HCT116 (cell line): ENCODE data around the gene GMPR2. TPM values are rescaled to one million over a fixed set of nuclear protein-coding genes. Genes with fewer than 3 reads are reported as not detected.

Source experiments
- ATAC-seq: fragments of 200-7000 bp; cut with Tn5 transposase; 2 replicates; pipeline ENCODE4 v1.9.1; 2020; ENCODE audit warnings: mild to moderate bottlenecking, moderate library complexity
- BruUV-seq: library from RNA; stranded (reverse); fragments of 400-500 nt; replicated peaks from 2 replicates; lab custom pipeline; 2021; lab: Mats Ljungman, UMichigan
- CTCF ChIA-PET: fragments of 300-600 bp; sonication (Branson Sonifier 250); formaldehyde crosslinking; loops from one replicate; lab custom pipeline; 2021; ENCODE audit warnings: antibody characterized with exemption; lab: Charles Lee
- POLR2A ChIA-PET: fragments of 300-600, 350-600 bp; sonication (Branson Sonifier 250); formaldehyde crosslinking; loops from one replicate; lab custom pipeline; 2021; ENCODE audit warnings: antibody characterized with exemption; lab: Charles Lee
- RAD21 ChIA-PET, 2 experiments: fragments of 300-600 bp; sonication (Branson Sonifier 250); formaldehyde crosslinking; loops; one replicate each; lab custom pipeline; 2023; ENCODE audit warnings: low total read pairs in 2 of 2; ENCODE audit not compliant: uncharacterized antibody in 2 of 2, unreplicated experiment in 2 of 2, low non-redundant PET in 1 of 2; lab: Charles Lee
- DNase-seq: peaks from one replicate; pipeline ENCODE4 v3.0.0-alpha.2; 2010; ENCODE audit warnings: low read depth, low spot score
- H2AFZ ChIP-seq: fragments of 200-600 bp; shearing (Covaris generic), sonication (generic); 2 replicates; pipeline ENCODE4 v1.6.1; 2017; ENCODE audit warnings: low read depth, mixed run types, mixed read lengths, antibody characterized with exemption, low read length; ENCODE audit not compliant: poor library complexity, severe bottlenecking
- H3K27ac ChIP-seq: 2 replicates; pipeline ENCODE4 v1.5.1; 2012; ENCODE audit warnings: low read depth, low read length
- H3K27me3 ChIP-seq: fragments of 200-600 bp; sonication (generic); 2 replicates; pipeline ENCODE4 v1.6.1; 2016; ENCODE audit warnings: mixed run types, low read length, mixed read lengths; ENCODE audit not compliant: insufficient read depth
- H3K36me3 ChIP-seq, 2 experiments: fragments of 200-500 bp in 1 of 2; fragments of 200-600 bp in 1 of 2; sonication (Bioruptor generic) in 1 of 2; sonication (generic) in 1 of 2; 2 replicates each; pipeline versions ENCODE4 v1.5.1 to v1.6.1; 2014 to 2016; ENCODE audit warnings: low read length in 2 of 2, inconsistent platforms in 1 of 2, mixed read lengths in 1 of 2, mixed run types in 1 of 2; ENCODE audit not compliant: insufficient read depth in 2 of 2, control insufficient read depth in 1 of 2
- H3K4me1 ChIP-seq, 2 experiments: fragments of 200-600 bp in 1 of 2; sonication (generic) in 1 of 2; 2 replicates each; pipeline versions ENCODE4 v1.5.1 to v1.6.1; 2012 to 2017; ENCODE audit warnings: low read length in 2 of 2, inconsistent platforms in 1 of 2, mild to moderate bottlenecking in 1 of 2, mixed read lengths in 1 of 2, mixed run types in 1 of 2, moderate library complexity in 1 of 2; ENCODE audit not compliant: insufficient read depth in 2 of 2, control insufficient read depth in 1 of 2
- H3K4me2 ChIP-seq: fragments of 200-600 bp; sonication (generic); 2 replicates; pipeline ENCODE4 v1.6.1; 2017; ENCODE audit warnings: mixed run types, low read length, mixed read lengths
- H3K4me3 ChIP-seq, 2 experiments: fragments of 200-600 bp in 1 of 2; sonication (generic) in 1 of 2; replicated peaks in 1 of 2; 2 replicates each; pipeline ENCODE4 v1.5.1; 2011 to 2016; ENCODE audit warnings: low read length in 2 of 2, control low read depth in 1 of 2, low read depth in 1 of 2, mild to moderate bottlenecking in 1 of 2, mixed read lengths in 1 of 2, mixed run types in 1 of 2
- H3K79me2 ChIP-seq: fragments of 200-600 bp; sonication (generic); 2 replicates; pipeline ENCODE4 v1.6.1; 2017; ENCODE audit warnings: mild to moderate bottlenecking, mixed run types, low read length, moderate library complexity, mixed read lengths; ENCODE audit not compliant: insufficient read depth
- H3K9ac ChIP-seq: fragments of 200-600 bp; sonication (generic); 2 replicates; pipeline ENCODE4 v1.6.1; 2016; ENCODE audit warnings: low read length, mixed read lengths
- H3K9me2 ChIP-seq: fragments of 200-600 bp; sonication (generic), shearing (Covaris generic); 2 replicates; pipeline ENCODE4 v1.6.1; 2017; ENCODE audit warnings: mixed run types, mild to moderate bottlenecking, moderate library complexity; ENCODE audit not compliant: insufficient read depth
- H3K9me3 ChIP-seq, 2 experiments: fragments of 200-500 bp in 1 of 2; fragments of 200-600 bp in 1 of 2; sonication (Bioruptor generic) in 1 of 2; sonication (generic) in 1 of 2; 2 replicates each; pipeline ENCODE4 v1.6.1; 2014 to 2017; ENCODE audit warnings: low read length in 2 of 2, mixed read lengths in 2 of 2, inconsistent platforms in 1 of 2, low read depth in 1 of 2, mild to moderate bottlenecking in 1 of 2, mixed run types in 1 of 2, moderate library complexity in 1 of 2; ENCODE audit not compliant: control insufficient read depth in 1 of 2, insufficient read depth in 1 of 2
- H4K20me1 ChIP-seq: fragments of 200-600 bp; sonication (generic), shearing (Covaris generic); 2 replicates; pipeline ENCODE4 v1.6.1; 2017; ENCODE audit warnings: mixed run types, mild to moderate bottlenecking, moderate library complexity; ENCODE audit not compliant: insufficient read depth
- EGR1 ChIP-seq: IDR thresholded peaks from 2 replicates; pipeline ENCODE4 v1.6.1; 2012; ENCODE audit warnings: low read depth
- ELF1 ChIP-seq: IDR thresholded peaks from 2 replicates; pipeline ENCODE4 v1.6.1; 2012; ENCODE audit warnings: low read depth, borderline replicate concordance
- POLR2A ChIP-seq: IDR thresholded peaks from 2 replicates; pipeline ENCODE4 v1.7.0; 2011; ENCODE audit warnings: borderline replicate concordance; ENCODE audit not compliant: insufficient read depth, insufficient read length; ENCODE audit errors: extremely low read depth
- POLR2AphosphoS5 ChIP-seq: IDR thresholded peaks from 2 replicates; pipeline ENCODE4 v1.6.1; 2011; ENCODE audit warnings: mild to moderate bottlenecking, low read depth, low read length, moderate library complexity
- RAD21 ChIP-seq: IDR thresholded peaks from 2 replicates; pipeline ENCODE4 v1.6.1; 2012; ENCODE audit warnings: low read depth, mild to moderate bottlenecking
- SIN3A ChIP-seq: IDR thresholded peaks from 2 replicates; pipeline ENCODE4 v1.6.1; 2012; ENCODE audit warnings: low read depth
- TCF7L2 ChIP-seq: IDR thresholded peaks from 2 replicates; pipeline ENCODE4 v1.7.0; 2011; ENCODE audit warnings: borderline replicate concordance, inconsistent platforms; ENCODE audit not compliant: insufficient read depth, insufficient read length; ENCODE audit errors: extremely low read depth
- ZFX ChIP-seq: fragments of 450-650 bp; IDR thresholded peaks from 2 replicates; pipeline ENCODE4 v1.6.1; 2017
- ZNF274 ChIP-seq: fragments of 200-500 bp; sonication (Bioruptor generic); IDR thresholded peaks from 2 replicates; pipeline ENCODE4 v1.6.1; 2014; ENCODE audit warnings: mild to moderate bottlenecking, low read depth, low read length, inconsistent platforms
- intact Hi-C: fragments of 100-400 bp; cut with micrococcal nuclease; formaldehyde crosslinking; loops from 2 replicates; pipeline ENCODE4 v1.10.0; 2022
- total RNA-seq: library from RNA; stranded (reverse); gene quantifications from one replicate; pipeline ENCODE4 v1.2.1, GENCODE V29; 2021; ENCODE audit not compliant: unreplicated experiment
- TF ChIP-seq, protein P1 (sequence below), 3 experiments: fragments of 200-600 bp in 1 of 3; sonication (generic) in 1 of 3; IDR thresholded peaks in 2 of 3; conservative IDR thresholded peaks in 1 of 3; 2 replicates each; pipeline ENCODE4 v1.5.1; 2012 to 2017; ENCODE audit warnings: low read depth in 2 of 3, low read length in 2 of 3, antibody characterized with exemption in 1 of 3, borderline replicate concordance in 1 of 3, control low read depth in 1 of 3, mild to moderate bottlenecking in 1 of 3, mixed read lengths in 1 of 3, mixed run types in 1 of 3, moderate library complexity in 1 of 3; ENCODE audit not compliant: insufficient read depth in 1 of 3
- TF ChIP-seq, protein P2 (sequence below): IDR thresholded peaks from 2 replicates; pipeline ENCODE4 v1.6.1; 2012; ENCODE audit warnings: low read depth

Gene GMPR2
- total RNA-seq, 1 experiment from 2014 or later: 66.9 TPM

DNA sequence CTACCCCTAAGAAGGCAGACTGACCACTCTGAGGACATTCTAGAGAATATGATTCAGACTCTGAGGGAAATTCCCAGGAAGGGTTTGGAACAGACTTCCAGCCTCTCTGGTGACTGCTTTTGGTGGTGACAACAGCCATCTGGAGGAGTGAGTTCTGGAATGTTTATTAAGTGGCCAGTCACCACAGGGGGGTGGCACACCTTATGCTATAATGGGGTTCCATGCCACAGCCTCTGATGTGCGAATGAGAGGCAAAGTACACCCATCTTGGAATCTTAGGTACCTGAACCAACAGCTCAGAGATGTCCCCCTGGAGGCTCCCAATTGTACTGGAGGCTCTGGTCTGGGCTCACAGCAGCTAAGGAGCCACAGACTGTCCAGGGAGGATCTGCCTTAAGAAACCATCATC, 19.2 kb downstream of the GMPR2 start:
- Histone ChIP-seq H3K4me1 (peaks cover 0 to 5% of the 10 kb centered on the region in 2 experiments; a peak in 1 of 4 replicates), H3K27ac (no peak overlapping the region), H3K4me2 (no peak overlapping the region), H3K79me2 (no peaks in the 10 kb centered on the region), H3K9me2 (no peaks in the 10 kb centered on the region), H2AFZ (no peak overlapping the region), H4K20me1 (no peaks in the 10 kb centered on the region), H3K9ac (no peak overlapping the region), H3K4me3 (no peak overlapping the region), H3K9me3 (no peaks in the 10 kb centered on the region), H3K36me3 (no peaks in the 10 kb centered on the region; a peak in 1 of 4 replicates), H3K27me3 (no peaks in the 10 kb centered on the region)
- ChIA-PET RAD21 (no interaction called here), POLR2A (interaction anchor here (1.0 to 1.7 kb wide), 2 partner anchors 10 to 20 kb away, joined by 3 to 7 read pairs; partner anchors contain the start of genes RABGGTA and TINF2), CTCF (interaction anchor here (1.7 kb wide), 1 partner anchor 9 kb away, joined by 9 read pairs; the partner anchor contains the start of gene TINF2)
- DNase-seq: no peak
- ATAC-seq: peak; percentile 58; the same call in 1 of the 2 replicates
- BruUV-seq: no TSS peak
- intact Hi-C loops: no loop called here
- TF ChIP-seq POLR2A (no peak), EGR1 (no peak)
- TF ChIP-seq, protein P1, sequence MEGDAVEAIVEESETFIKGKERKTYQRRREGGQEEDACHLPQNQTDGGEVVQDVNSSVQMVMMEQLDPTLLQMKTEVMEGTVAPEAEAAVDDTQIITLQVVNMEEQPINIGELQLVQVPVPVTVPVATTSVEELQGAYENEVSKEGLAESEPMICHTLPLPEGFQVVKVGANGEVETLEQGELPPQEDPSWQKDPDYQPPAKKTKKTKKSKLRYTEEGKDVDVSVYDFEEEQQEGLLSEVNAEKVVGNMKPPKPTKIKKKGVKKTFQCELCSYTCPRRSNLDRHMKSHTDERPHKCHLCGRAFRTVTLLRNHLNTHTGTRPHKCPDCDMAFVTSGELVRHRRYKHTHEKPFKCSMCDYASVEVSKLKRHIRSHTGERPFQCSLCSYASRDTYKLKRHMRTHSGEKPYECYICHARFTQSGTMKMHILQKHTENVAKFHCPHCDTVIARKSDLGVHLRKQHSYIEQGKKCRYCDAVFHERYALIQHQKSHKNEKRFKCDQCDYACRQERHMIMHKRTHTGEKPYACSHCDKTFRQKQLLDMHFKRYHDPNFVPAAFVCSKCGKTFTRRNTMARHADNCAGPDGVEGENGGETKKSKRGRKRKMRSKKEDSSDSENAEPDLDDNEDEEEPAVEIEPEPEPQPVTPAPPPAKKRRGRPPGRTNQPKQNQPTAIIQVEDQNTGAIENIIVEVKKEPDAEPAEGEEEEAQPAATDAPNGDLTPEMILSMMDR (IDR thresholded peaks at IDR 0.05 in 2 of 3, conservative IDR thresholded peaks at IDR 0.05 in 1 of 3; ENCODE audit: borderline replicate concordance in 1 of 3, insufficient read depth in 1 of 3, low read depth in 2 of 3, low read length in 2 of 3): peak in 1 of 3 experiments; percentile 27; a peak in 1 of 6 replicates
- TF ChIP-seq, all 23 proteins: peak for 1

DNA sequence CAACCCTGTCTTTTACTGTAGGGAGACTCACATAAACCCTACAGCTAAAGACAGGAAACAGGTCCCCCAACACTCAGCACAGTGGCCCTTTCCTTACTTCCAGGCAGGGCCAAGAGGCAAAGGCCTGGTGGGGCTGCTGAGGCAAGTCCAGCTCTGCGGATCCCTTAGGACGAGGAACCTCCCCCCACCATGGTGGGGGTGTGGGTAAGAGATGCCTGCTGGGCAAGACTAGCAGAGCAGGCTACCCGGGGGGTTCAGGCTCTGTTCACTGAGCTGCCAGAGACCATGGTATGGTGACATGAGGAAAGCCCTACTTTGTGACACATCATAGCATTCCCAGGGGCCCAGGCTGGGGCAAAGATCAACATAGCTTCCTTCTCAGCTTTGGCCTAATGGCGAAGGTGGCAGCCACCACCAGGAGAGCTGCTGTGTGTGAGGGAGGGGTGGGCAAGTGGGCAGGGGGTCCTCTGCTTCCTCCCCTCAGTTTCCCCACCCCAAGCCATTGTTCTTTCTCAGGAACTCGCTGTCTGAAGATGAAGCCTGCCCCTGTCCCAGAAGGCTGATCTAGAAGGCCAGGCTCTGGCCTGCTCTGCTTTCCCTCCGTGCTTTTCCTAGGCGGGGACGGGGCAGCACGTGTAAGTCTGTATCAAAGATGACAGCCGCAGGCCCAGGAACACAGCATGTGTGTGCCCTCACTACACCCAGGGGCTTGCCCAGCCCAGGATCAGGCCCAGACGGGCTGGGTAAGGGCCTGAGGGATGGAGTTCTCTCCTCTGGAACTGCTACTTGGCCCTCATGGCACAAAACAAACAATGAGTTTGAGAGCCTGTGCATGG, 19.8 kb downstream of the GMPR2 start:
- Histone ChIP-seq H3K36me3 (no peaks in the 10 kb centered on the region; a peak in 1 of 4 replicates), H3K27me3 (no peaks in the 10 kb centered on the region), H3K4me3 (no peak overlapping the region), H3K4me2 (no peak overlapping the region), H3K9ac (no peak overlapping the region), H4K20me1 (no peaks in the 10 kb centered on the region), H3K4me1 (peaks cover 0 to 5% of the 10 kb centered on the region in 2 experiments; a peak in 1 of 4 replicates), H3K79me2 (no peaks in the 10 kb centered on the region), H3K27ac (no peak overlapping the region), H2AFZ (no peak overlapping the region), H3K9me2 (no peaks in the 10 kb centered on the region), H3K9me3 (no peaks in the 10 kb centered on the region)
- DNase-seq (no peak), ATAC-seq (no peak)
- POLR2A ChIA-PET: interaction anchor here (1.0 kb wide), 1 partner anchor 19 kb away, joined by 3 read pairs; the partner anchor contains the start of gene RABGGTA
- no peak for TF ChIP-seq SIN3A
- no peak for TF ChIP-seq TCF7L2
- TF ChIP-seq RAD21: no peak
- TF ChIP-seq, protein P2, sequence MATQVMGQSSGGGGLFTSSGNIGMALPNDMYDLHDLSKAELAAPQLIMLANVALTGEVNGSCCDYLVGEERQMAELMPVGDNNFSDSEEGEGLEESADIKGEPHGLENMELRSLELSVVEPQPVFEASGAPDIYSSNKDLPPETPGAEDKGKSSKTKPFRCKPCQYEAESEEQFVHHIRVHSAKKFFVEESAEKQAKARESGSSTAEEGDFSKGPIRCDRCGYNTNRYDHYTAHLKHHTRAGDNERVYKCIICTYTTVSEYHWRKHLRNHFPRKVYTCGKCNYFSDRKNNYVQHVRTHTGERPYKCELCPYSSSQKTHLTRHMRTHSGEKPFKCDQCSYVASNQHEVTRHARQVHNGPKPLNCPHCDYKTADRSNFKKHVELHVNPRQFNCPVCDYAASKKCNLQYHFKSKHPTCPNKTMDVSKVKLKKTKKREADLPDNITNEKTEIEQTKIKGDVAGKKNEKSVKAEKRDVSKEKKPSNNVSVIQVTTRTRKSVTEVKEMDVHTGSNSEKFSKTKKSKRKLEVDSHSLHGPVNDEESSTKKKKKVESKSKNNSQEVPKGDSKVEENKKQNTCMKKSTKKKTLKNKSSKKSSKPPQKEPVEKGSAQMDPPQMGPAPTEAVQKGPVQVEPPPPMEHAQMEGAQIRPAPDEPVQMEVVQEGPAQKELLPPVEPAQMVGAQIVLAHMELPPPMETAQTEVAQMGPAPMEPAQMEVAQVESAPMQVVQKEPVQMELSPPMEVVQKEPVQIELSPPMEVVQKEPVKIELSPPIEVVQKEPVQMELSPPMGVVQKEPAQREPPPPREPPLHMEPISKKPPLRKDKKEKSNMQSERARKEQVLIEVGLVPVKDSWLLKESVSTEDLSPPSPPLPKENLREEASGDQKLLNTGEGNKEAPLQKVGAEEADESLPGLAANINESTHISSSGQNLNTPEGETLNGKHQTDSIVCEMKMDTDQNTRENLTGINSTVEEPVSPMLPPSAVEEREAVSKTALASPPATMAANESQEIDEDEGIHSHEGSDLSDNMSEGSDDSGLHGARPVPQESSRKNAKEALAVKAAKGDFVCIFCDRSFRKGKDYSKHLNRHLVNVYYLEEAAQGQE: no peak
- no peak for TF ChIP-seq POLR2AphosphoS5
- no peak for TF ChIP-seq ELF1
- no peak for TF ChIP-seq ZFX
- TF ChIP-seq ZNF274: no peak
- RAD21 ChIA-PET: no interaction called here
- BruUV-seq: no TSS peak
- CTCF ChIA-PET: interaction anchor here (1.7 kb wide), 1 partner anchor 10 kb away, joined by 9 read pairs; the partner anchor contains the start of gene TINF2
- intact Hi-C loops: no loop called here
